GM21825 (cell line): ENCODE measurements around the gene GOLPH3.
"Not testable (repeated sequence)": the region's sequence is repeated elsewhere in the genome, so short reads cannot be mapped to it uniquely, and the experiment has no call there.

Source experiments
- ATAC-seq: cut with Tn5 transposase; IDR thresholded peaks from one replicate; pipeline ENCODE4 v1.9.1; 2021; ENCODE audit warnings: mild to moderate bottlenecking, moderate library complexity; ENCODE audit not compliant: unreplicated experiment

Gene GOLPH3

DNA sequence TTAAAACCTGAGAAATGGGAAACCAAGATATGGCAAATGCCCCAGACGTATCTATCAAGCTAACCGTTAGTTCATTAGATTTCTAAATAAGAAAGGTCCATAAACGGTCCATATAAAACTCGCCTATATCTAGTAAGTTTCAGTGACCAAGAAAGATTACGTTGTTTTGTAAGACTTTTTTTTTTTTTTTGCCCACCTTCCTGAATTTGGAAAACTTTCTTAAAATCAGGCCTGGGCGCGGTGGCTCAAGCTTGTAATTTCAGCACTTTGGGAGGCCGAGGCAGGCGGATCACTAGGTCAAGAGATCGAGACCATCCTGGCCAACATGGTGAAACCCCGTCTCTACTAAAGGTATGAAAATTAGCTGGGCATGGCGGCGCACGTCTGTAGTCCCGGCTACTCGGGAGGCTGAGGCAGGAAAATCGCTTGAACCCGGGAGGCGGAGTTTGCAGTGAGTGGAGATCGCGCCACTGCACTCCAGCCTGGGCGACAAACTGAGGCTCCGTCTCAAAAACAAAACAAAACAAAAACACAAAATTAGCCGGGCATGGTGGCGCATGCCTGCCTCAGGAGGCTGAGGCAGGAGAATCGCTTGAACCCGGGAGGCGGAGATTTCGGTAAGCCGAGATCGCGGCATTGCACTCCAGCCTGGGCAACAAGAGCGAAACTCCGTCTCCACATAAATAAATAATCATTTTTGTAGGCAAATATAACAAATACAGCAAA is 1.8 kb downstream of the GOLPH3 start:
- ATAC-seq, result not testable (repeated sequence)

GRCh38 chr5:32170303-32171151 is 3.6 kb downstream of the GOLPH3 start:
- no peak for ATAC-seq

- ATAC-seq, result no peak
Observed at GRCh38 chr5:32168460-32169033, 5.6 kb downstream of the GOLPH3 start.

DNA sequence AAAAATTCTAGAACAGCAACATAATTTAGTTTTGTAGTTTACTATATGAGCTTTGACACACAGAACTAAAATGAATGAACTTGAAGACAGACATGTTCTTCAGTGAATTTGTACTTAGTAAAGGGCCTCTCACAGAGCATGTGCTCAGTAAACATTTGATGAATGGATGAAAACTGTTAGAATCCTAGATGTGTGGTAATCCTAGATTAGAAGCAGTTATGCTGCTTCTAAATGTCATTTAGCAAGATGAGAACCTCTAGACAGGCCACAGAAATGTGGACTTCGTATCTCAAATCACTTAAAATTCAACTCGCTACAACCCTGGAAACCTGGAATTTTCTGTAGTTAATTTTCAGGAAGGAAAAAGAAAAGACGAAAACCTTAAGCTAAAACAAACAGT is 8.5 kb downstream of the GOLPH3 start:
- ATAC-seq, result no peak

DNA sequence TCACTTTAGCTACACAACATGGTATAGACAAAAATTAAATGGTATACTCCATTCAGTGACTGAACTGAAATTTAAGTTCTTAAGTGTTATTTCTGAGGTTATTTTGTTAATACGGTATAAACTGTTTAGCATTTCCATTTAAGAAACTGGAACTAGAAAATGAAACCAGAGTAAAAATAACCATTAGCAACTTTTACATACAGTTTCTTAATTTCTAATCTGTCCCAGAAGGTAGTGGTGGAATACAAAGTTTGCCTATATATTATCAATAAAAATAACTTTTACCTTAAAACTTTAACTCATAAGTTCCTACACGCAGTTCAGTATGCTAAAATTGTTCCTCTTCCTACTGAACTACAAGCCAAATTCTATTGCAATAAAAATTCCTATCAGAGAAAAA is 10.3 kb downstream of the GOLPH3 start:
- ATAC-seq, result no peak

DNA sequence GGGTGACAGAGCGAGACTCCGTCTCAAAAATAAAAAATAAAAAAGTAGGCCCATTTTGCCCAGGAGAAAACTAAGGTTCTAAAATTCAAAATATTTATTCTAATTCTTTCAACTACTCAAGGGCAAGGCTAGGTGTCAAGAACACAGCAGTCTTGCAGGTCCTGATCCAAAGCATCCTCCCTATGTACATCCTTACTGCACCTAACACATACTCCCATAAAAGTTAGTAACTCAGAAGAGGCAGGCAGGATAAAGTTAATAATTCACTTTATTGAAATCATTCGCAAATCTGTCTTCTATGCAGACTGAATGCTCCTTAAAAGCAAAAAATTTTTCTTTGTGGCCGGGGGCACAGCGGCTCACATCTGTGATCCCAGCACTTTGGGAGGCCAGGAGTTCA is 11.1 kb downstream of the GOLPH3 start:
- ATAC-seq, result no peak

- ATAC-seq, result no peak
Observed at GRCh38 chr5:32160228-32160627, 13.9 kb downstream of the GOLPH3 start.

GRCh38 chr5:32159328-32160072 is 14.6 kb downstream of the GOLPH3 start:
- ATAC-seq, result no peak

GRCh38 chr5:32158679-32158975 is 15.5 kb downstream of the GOLPH3 start:
- no peak for ATAC-seq

GRCh38 chr5:32157078-32157477 is 17.0 kb downstream of the GOLPH3 start:
- ATAC-seq, result no peak

DNA sequence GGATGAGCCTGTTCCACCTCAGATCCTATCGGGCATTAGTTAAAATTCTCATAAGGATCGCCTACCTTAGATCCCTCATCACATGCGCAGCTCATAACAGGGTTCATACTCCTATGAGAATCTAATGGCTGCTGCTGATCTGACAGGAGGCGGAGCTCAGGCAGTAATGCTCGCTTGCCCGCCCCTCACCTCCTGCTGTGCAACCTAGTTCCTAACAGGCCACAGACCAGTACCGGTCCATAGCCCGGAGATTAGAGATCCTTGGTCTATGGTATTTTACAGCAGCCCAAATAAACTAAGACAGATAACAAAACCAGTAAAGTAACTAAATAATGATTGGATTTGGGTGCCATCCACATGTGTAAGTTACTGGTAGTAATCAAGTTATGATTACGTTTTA is 17.5 kb downstream of the GOLPH3 start:
- no peak for ATAC-seq

GRCh38 chr5:32155211-32155610 is 18.9 kb downstream of the GOLPH3 start:
- ATAC-seq, result no peak

GRCh38 chr5:32153723-32154122 is 20.4 kb downstream of the GOLPH3 start:
- no peak for ATAC-seq

DNA sequence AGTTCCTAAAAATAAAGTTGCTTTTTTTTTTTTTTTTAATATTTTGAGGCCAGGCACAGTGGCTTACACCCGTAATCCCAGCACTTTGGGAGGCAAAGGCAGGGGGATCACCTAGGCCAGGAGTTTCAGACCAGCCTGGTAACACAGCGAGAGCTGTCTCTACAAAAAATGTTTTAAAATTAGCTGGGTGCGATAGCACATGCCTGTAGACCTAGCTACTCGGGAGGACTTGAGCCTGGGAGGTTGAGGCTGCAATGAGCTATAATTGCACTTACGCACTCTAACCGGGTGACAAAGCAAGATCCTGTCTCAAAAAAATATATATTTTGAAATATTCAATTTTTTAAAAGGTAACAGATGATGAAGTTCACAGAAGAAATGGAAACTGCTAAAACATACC is 22.9 kb downstream of the GOLPH3 start:
- ATAC-seq, result no peak

- ATAC-seq, result no peak
Observed at GRCh38 chr5:32150366-32150765, 23.8 kb downstream of the GOLPH3 start.

- ATAC-seq, result no peak
Observed at GRCh38 chr5:32147959-32148358, 26.2 kb downstream of the GOLPH3 start.

DNA sequence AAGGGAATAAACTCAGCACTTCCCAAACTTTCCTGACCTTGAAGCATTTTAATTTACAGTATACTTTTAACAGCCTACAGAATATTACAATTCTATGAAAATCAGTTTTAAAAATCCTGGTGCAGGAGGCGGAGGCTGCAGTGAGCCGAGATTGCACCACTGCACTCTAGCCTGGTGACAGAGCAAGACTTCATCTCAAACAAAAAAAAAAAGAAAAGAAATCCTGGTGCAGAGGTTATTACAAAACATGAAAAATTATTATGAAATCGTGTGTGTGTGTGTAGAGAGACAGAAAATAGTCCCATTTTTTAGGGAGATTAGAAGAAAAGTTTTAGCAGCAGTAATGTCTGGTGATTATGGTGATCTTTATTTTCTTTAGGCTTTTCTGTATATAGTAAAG is 26.9 kb downstream of the GOLPH3 start:
- no peak for ATAC-seq

DNA sequence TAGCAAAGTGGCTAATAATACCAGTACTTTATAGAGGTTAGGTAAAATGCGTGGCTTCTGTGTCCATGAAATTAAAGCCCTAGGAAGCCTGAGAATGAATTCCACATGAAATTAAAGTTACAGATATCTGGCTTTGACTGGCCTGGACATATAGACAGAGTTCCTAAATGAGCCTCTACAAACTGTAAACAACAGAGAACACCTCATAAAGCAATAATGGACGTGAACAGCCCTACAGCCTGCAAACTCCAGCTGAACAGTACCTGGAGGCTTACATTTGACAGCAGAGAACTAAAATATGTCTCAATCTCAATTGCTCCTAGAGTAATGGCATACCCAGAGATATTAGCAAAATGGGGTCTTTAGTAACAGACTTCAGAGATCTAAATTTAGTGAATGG is 28.7 kb downstream of the GOLPH3 start:
- no peak for ATAC-seq

- no peak for ATAC-seq
Observed at GRCh38 chr5:32144378-32145207, 29.5 kb downstream of the GOLPH3 start.

DNA sequence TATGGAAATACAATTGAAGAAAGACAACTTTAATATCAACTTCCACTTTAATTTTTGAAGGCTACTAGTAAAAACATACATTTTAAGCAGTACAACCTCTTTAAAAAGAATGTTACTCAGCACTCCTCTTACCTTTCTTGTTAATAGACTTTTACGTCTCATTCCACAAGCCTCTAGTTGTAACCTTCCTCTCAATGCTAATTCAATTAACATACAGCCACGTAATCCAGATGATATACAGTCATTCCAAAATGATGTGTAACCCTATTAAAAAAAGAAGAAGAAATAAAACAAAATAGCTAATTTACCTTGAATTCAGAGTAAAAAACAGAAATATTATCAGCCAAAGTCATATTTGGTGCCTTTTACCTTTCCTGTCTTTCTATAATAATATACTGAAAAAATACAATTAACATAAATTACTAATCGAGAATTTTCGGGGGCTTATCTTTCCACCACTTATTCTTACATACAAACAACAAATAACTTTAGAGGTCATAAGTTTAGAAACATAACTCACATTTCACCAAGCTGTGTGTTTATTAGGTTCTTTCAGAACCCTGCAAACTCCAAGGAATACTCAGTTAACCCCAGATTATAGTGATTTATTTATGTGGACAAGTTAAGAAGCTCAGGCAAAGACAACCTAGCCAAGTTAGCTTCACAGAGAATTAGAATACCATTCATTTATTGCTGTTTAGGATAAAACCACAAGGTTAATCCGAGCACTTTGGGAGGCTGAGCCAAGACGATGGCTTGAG is 30.3 kb downstream of the GOLPH3 start:
- ATAC-seq, result no peak
